Gastroesophageal sphincter (tissue), 3 donors: ENCODE results near the gene CYP4X1.

Experiments used
- CTCF ChIP-seq, 4 experiments: fragments of 200-600 bp in 2 of 4; fragments of 450-650 bp in 2 of 4; sonication (generic) in 1 of 4; IDR thresholded peaks; one replicate each; pipeline ENCODE4 v1.5.1; 2017 to 2019; ENCODE audit warnings: antibody characterized with exemption in 4 of 4, mild to moderate bottlenecking in 2 of 4, moderate library complexity in 2 of 4
- POLR2A ChIP-seq, 2 donors: fragments of 450-650 bp; IDR thresholded peaks; one replicate each; pipeline ENCODE4 v1.6.1; 2017; ENCODE audit warnings: antibody characterized with exemption in 2 of 2, mild to moderate bottlenecking in 2 of 2, moderate library complexity in 1 of 2

DNA sequence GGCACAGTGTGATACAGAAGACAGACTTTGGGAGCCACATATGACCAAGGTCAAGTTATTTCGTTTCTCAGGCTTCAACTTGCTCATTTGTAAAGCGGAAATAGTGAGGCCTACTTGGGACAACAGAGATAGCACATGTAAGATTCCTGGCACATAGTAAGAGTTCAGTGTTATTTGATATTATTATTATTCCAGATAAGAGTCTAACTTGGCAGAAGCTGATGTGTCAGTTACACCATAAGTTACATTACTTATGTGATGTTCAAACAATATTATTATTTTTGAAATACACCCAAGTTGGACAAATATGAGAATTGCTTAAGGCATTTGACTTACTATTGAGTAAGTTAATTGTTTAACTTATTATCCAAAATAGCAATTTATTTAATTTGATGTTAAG lies 10.2 kb upstream of the CYP4X1 start:
- TF ChIP-seq POLR2A (IDR thresholded peaks at IDR 0.05): no peak
- TF ChIP-seq CTCF (IDR thresholded peaks at IDR 0.05): no peak
